Thoracic aorta (tissue), 2 donors: ENCODE data around the gene XRN2. TPM values are rescaled to one million over a fixed set of nuclear protein-coding genes. Genes with fewer than 3 reads are reported as not detected.

Source experiments
- ATAC-seq: fragments of 150-250 bp; one replicate; pipeline ENCODE4 v1.8.0; 2017; ENCODE audit warnings: low read depth; ENCODE audit not compliant: insufficient number of reproducible peaks, low FRiP score
- DNase-seq: peaks from one replicate; pipeline ENCODE4 v3.0.0-alpha.2; 2020; ENCODE audit warnings: low spot score
- H3K27ac ChIP-seq, 2 donors: fragments of 200-600 bp; sonication (generic); 1 replicate in 1 of 2; 2 replicates in 1 of 2; pipeline ENCODE4 v1.5.1; 2016; ENCODE audit warnings: mild to moderate bottlenecking in 2 of 2, moderate library complexity in 2 of 2
- H3K27me3 ChIP-seq: fragments of 200-600 bp; sonication (generic); replicated peaks from 2 replicates; pipeline ENCODE4 v1.6.0; 2016; ENCODE audit warnings: mild to moderate bottlenecking; ENCODE audit not compliant: insufficient read depth
- H3K36me3 ChIP-seq: fragments of 200-600 bp; sonication (generic); one replicate; pipeline ENCODE4 v1.5.1; 2016
- H3K4me1 ChIP-seq, 2 donors: fragments of 200-600 bp; sonication (generic); 1 replicate in 1 of 2; 2 replicates in 1 of 2; pipeline versions ENCODE4 v1.5.1 to v1.6.0; 2016; ENCODE audit warnings: low read depth in 2 of 2, mild to moderate bottlenecking in 1 of 2; ENCODE audit not compliant: control insufficient read depth in 1 of 2
- H3K4me3 ChIP-seq: fragments of 200-600 bp; sonication (generic); 2 replicates; pipeline ENCODE4 v1.5.1; 2016; ENCODE audit warnings: mild to moderate bottlenecking
- H3K9me3 ChIP-seq: fragments of 200-600 bp; sonication (generic); 2 replicates; pipeline ENCODE4 v1.5.1; 2016
- CTCF ChIP-seq: fragments of 200-600 bp; sonication (generic); IDR thresholded peaks from one replicate; pipeline ENCODE4 v1.5.1; 2019; ENCODE audit warnings: antibody characterized with exemption
- total RNA-seq, 2 donors: library from RNA; depleted of rRNA; stranded (reverse); fragments of >200 nt; gene quantifications; one replicate each; pipeline versions ENCODE4 v1.1.0 to v1.2.3, GENCODE V29; 2016

Gene XRN2
- total RNA-seq, 2 donors from 2014 or later, result 44.7 to 72.2 TPM

- Histone ChIP-seq H3K4me1 (no peaks in the 10 kb centered on the region), H3K27me3 (no peaks in the 10 kb centered on the region), H3K36me3 (no peaks in the 10 kb centered on the region), H3K4me3 (no peak overlapping the region), H3K27ac (no peak overlapping the region), H3K9me3 (no peaks in the 10 kb centered on the region)
- DNase-seq (no peak), ATAC-seq (no peak)
- TF ChIP-seq CTCF, result no peak
Measured at GRCh38 chr20:21280522-21281016, 22.6 kb upstream of the XRN2 start.

DNA sequence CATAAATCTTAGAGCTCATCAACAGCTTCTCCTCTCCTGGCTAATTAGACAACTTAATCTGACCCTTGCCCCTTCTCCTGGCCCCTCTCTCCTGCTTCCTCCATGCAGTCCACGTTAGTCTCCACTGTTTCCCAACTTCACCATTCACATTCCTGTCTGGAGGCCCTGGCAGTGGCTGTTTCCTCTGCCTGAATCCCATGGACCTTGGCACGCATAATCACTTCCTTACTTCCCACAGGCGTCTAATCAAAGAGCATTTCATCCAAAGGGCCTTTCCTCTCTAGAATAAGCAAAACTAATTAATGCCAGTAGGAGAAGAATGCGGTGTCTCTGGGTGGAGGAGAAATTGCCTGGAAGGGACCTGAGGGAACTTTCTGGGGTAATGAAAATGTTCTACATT is 16.4 kb upstream of the XRN2 start:
- no peak for ATAC-seq
- Histone ChIP-seq H3K4me1 (no peaks in the 10 kb centered on the region), H3K27me3 (no peaks in the 10 kb centered on the region), H3K27ac (no peak overlapping the region), H3K36me3 (no peaks in the 10 kb centered on the region), H3K4me3 (no peak overlapping the region), H3K9me3 (no peaks in the 10 kb centered on the region)
- no peak for TF ChIP-seq CTCF
- DNase-seq, result no peak

GRCh38 chr20:21288587-21289370 is 14.4 kb upstream of the XRN2 start:
- DNase-seq (no peak), ATAC-seq (no peak)
- H3K4me1 ChIP-seq, result no peaks in the 10 kb centered on the region
- no peak overlapping the region for H3K4me3 ChIP-seq
- no peaks in the 10 kb centered on the region for H3K9me3 ChIP-seq
- no peak for TF ChIP-seq CTCF
- H3K27ac ChIP-seq, result no peak overlapping the region
- H3K27me3 ChIP-seq, result no peaks in the 10 kb centered on the region
- no peaks in the 10 kb centered on the region for H3K36me3 ChIP-seq

DNA sequence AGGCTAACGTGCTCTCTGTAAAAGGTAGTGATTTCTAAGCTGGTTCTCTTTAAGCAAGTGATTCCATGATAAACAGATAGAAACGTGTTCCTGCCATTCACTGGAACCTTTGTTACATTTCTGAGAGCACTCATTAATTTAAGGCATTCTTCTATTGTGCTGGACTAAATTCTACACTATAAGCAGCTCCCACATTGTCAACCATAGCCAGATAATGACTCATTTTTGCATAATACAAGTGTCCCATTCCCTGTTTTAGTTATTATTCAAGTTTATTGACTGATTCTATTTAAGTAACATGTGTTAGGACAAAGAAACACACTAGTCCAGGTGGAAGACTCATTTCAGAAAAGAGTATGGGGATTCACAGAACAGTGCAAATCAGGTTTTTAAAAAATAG is 13.5 kb upstream of the XRN2 start:
- no peak for TF ChIP-seq CTCF
- Histone ChIP-seq H3K27me3 (no peaks in the 10 kb centered on the region), H3K9me3 (no peaks in the 10 kb centered on the region), H3K27ac (no peak overlapping the region), H3K4me3 (no peak overlapping the region), H3K36me3 (no peaks in the 10 kb centered on the region), H3K4me1 (no peaks in the 10 kb centered on the region)
- ATAC-seq (no peak), DNase-seq (no peak)

- ATAC-seq (no peak), DNase-seq (no peak)
- Histone ChIP-seq H3K4me3 (no peak overlapping the region), H3K36me3 (no peaks in the 10 kb centered on the region), H3K9me3 (no peaks in the 10 kb centered on the region), H3K4me1 (no peaks in the 10 kb centered on the region), H3K27ac (no peak overlapping the region), H3K27me3 (no peaks in the 10 kb centered on the region)
- no peak for TF ChIP-seq CTCF
Measured at GRCh38 chr20:21291026-21291425, 12.1 kb upstream of the XRN2 start.
